Mucosa of rectum (tissue), 2 donors: ENCODE data around the gene TSR1.
A peak's percentile ranks its signal among the peaks of the same experiment; 100 is the strongest.
"Not testable (repeated sequence)": the region's sequence is repeated elsewhere in the genome, so short reads cannot be mapped to it uniquely, and the experiment has no call there.

ENCODE experiments used
- H3K27ac ChIP-seq, 2 donors: one replicate each; pipeline ENCODE4 v1.7.0; 2013; ENCODE audit warnings: inconsistent platforms in 2 of 2, low read depth in 2 of 2, low read length in 2 of 2
- H3K27me3 ChIP-seq, 2 donors: one replicate each; pipeline ENCODE4 v1.7.0; 2013; ENCODE audit warnings: low read length in 2 of 2; ENCODE audit not compliant: control insufficient read depth in 2 of 2, insufficient read depth in 2 of 2
- H3K36me3 ChIP-seq, 2 donors: one replicate each; pipeline ENCODE4 v1.7.0; 2013; ENCODE audit warnings: low read length in 2 of 2; ENCODE audit not compliant: control insufficient read depth in 2 of 2, insufficient read depth in 2 of 2
- H3K4me1 ChIP-seq, 2 donors: one replicate each; pipeline ENCODE4 v1.7.0; 2013; ENCODE audit warnings: low read length in 2 of 2, mild to moderate bottlenecking in 1 of 2; ENCODE audit not compliant: control insufficient read depth in 2 of 2, insufficient read depth in 2 of 2
- H3K4me3 ChIP-seq, 2 donors: one replicate each; pipeline ENCODE4 v1.7.0; 2013; ENCODE audit warnings: low read length in 2 of 2
- H3K9ac ChIP-seq, 2 donors: one replicate each; pipeline ENCODE4 v1.7.0; 2013; ENCODE audit warnings: low read length in 2 of 2, low read depth in 1 of 2, mild to moderate bottlenecking in 1 of 2
- H3K9me3 ChIP-seq, 2 donors: one replicate each; pipeline ENCODE4 v1.7.0; 2013; ENCODE audit warnings: low read length in 2 of 2; ENCODE audit not compliant: control insufficient read depth in 2 of 2
- donor health status: healthy.
- donor health status: Normal muscosa, but diverticular disease.

Gene TSR1

DNA sequence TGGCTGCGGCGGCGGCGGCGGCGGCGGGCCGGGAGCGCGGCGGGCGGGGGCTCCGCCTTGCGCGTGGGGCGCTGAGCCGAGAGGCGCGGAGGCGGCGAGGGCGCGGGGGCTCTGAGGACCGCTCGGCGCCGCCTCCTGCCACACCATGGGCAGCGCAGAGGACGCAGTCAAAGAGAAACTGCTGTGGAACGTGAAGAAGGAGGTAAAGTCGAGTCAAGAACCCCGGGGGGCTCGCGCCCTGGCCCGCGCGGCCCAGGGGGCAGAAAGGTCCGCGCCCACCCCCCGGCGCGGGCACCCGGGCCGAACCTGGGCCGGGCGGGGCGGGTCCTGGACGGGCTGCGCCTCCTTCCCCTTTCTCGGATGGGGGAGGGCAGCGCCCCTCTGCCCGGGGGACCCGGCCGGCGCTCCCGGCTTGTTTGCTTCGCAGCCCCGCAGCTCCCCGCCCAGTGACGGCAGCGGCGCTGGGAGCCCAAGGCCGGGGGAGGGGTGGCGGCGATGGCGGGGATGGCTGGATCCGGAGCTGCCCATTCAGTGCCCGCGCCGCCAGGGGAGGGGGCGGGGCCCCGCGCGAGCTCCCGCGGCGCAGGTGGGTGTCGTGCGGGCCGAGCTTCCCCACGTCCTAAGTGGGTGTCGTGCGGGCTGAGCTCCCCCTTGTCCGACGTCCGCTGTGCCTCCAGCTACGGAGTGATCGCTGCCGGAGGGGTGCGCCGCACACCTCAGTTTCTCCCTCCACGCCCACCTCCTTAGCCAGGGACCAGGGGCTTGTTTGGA lies 1.5 kb upstream of the TSR1 start:
- no peaks in the 10 kb centered on the region for H3K9me3 ChIP-seq
- H3K36me3 ChIP-seq, result peaks cover 17 to 28% of the 10 kb centered on the region in 2 donors
- H3K27me3 ChIP-seq, result no peaks in the 10 kb centered on the region
- H3K9ac ChIP-seq, result peak overlapping the region; percentile 58 to 60
- peaks cover 7 to 9% of the 10 kb centered on the region in 2 donors for H3K4me1 ChIP-seq
- H3K4me3 ChIP-seq, result peak overlapping the region; percentile 73 to 90
- H3K27ac ChIP-seq, result peak overlapping the region; percentile 72 to 87

DNA sequence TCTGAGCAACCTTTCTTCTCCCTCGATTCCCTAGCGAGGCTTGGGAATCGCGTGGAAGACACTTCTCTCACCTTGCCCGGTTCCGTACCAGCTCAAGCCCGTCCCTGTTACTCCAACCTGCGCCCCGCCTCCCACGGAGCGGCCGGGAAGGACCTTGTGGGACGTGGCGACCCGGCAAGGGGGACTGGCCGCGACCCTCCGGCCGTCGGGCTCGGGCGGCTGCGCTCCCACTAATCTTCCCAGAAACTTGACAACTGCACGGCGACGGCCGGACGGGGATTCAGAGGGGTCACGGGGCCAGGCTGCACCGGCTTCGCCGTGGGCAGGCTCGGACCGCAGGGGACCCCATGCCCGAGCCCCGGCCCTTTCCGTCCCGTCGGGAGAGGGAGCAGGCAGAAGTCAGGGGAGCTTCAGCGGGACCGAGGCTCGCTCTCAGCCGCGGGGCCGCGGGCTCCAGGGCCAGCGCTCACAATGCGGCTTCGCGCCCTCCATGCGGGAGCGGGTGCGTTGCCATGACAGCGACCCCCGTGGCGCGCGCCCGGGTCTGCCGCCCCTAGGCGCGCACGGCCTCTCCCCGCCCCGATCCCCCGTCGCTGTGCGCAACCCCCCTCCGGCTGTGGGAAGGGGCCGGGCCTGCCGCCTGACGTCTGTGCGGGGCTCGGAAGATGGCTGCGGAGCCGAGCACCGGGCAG lies 741 bp upstream of the TSR1 start, which contains the start of gene SGSM2:
TSS of gene SGSM2 (plus strand) at position 650 of the 692 bp plus-strand sequence. CDS start 188 bp downstream, outside the sequence.
- Histone ChIP-seq H3K36me3 (peaks cover 20 to 33% of the 10 kb centered on the region in 2 donors), H3K27me3 (no peaks in the 10 kb centered on the region), H3K9me3 (no peaks in the 10 kb centered on the region), H3K4me1 (peaks cover 7 to 9% of the 10 kb centered on the region in 2 donors), H3K4me3 (peak within 1 kb of the TSS; percentile 90 to 98), H3K27ac (peak within 1 kb of the TSS; percentile 72 to 87), H3K9ac (peak within 1 kb of the TSS; percentile 58 to 88)

DNA sequence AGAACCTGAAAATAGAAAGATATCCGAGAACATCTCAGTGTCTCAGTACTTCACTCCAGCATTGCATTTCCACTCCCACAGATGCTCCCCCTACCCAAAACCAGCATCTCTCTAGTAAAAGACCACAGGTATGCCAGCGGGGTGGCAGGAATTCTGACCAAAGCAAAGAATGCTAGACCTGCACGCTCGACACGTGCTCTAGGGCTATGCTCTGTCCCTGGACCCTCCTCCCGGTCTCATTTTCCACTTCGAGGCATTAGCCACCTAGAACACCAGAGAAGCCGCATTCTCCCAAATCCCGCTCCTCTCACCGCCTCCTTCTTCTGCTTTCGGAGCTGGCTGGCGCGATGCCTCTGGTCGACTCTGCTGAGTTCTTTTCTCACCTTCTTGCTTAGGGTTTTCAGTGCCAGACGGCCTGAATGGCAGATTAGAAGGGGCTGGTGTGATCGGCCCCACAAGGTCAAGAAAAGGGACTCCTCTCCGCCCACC lies 487 bp downstream of the TSR1 start:
- Histone ChIP-seq H3K4me3 (peak overlapping the region; percentile 90 to 98), H3K27ac (peak overlapping the region in 1 of 2 donors; percentile 87), H3K9me3 (no peaks in the 10 kb centered on the region), H3K27me3 (no peaks in the 10 kb centered on the region), H3K36me3 (peaks cover 32 to 43% of the 10 kb centered on the region in 2 donors), H3K4me1 (peaks cover 7 to 9% of the 10 kb centered on the region in 2 donors), H3K9ac (peak overlapping the region; percentile 73 to 88)

DNA sequence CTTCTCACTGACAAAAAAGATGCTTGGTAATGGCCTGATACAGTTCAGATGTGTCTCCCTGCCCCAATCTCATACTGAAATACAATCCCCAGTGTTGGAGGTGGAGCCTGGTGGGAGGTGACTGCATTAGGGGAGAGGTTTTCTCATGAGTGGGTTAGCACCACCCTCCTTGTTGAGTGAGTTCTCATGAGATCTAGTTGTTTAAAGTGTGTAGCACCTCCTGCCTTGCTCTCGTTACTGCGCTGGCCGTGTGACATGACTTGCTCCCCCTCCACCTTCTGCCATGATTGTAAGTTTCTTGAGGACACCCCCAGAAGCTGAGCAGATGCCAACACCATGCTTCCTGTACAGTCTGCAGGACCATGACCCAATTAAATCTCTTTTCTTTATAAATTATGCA lies 5.0 kb downstream of the TSR1 start:
- Histone ChIP-seq H3K4me1 (peaks cover 7 to 9% of the 10 kb centered on the region in 2 donors), H3K36me3 (peaks cover 58 to 61% of the 10 kb centered on the region in 2 donors), H3K27ac (no peak overlapping the region)

DNA sequence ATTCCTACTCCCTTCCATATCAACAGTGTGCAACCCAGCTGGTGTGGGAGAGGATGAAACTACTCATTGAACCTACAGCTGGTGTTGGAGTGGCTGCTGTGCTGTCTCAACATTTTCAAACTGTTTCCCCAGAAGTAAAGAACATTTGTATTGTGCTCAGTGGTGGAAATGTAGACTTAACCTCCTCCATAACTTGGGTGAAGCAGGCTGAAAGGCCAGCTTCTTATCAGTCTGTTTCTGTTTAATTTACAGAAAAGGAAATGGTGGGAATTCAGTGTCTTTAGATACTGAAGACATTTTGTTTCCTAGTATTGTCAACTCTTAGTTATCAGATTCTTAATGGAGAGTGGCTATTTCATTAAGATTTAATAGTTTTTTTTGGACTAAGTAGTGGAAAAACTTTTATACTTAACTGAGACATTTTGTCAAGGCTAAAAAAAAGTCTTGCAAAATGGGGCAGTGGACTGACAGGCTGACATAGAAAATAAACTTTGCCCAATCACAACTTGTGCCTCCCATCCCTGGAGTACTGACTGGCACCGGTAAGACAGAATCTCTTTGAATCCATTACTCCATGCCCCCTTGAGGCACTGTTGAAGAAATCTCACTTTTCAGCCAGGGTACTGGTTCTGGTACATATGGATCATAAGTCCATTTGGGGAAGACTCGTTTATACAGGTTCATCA lies 12.5 kb downstream of the TSR1 start:
- Histone ChIP-seq H3K27me3 (no peaks in the 10 kb centered on the region), H3K9ac (no peak overlapping the region), H3K9me3 (no peaks in the 10 kb centered on the region), H3K27ac (no peak overlapping the region), H3K4me3 (no peak overlapping the region), H3K36me3 (peaks cover 43 to 48% of the 10 kb centered on the region in 2 donors), H3K4me1 (no peaks in the 10 kb centered on the region)

More for the DNA sequence above, 5.0 kb downstream of the TSR1 start:
- Histone ChIP-seq H3K9ac (no peak overlapping the region), H3K4me3 (no peak overlapping the region), H3K27me3 (no peaks in the 10 kb centered on the region), H3K9me3 (no peaks in the 10 kb centered on the region)

DNA sequence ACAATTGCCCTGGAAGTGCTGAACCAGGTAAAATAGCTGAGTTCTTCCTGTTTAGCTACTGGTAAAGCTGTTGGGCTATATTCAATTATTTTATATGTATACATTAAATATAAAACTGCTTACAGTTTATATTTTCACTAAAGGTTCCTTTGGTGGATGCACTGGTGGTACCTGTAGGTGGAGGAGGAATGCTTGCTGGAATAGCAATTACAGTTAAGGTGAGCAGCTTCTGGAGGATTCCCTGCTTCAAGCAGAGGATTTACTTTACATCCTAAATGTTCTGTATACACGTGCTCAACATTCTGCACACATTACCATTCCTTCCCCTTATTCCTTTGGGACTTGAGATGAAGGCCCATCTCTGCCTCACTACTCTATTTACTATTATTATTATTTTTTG lies 14.9 kb downstream of the TSR1 start:
- Histone ChIP-seq H3K4me1 (no peaks in the 10 kb centered on the region), H3K27ac (no peak overlapping the region), H3K9ac (no peak overlapping the region), H3K36me3 (peaks cover 38 to 45% of the 10 kb centered on the region in 2 donors), H3K4me3 (no peak overlapping the region), H3K27me3 (no peaks in the 10 kb centered on the region), H3K9me3 (no peaks in the 10 kb centered on the region)

DNA sequence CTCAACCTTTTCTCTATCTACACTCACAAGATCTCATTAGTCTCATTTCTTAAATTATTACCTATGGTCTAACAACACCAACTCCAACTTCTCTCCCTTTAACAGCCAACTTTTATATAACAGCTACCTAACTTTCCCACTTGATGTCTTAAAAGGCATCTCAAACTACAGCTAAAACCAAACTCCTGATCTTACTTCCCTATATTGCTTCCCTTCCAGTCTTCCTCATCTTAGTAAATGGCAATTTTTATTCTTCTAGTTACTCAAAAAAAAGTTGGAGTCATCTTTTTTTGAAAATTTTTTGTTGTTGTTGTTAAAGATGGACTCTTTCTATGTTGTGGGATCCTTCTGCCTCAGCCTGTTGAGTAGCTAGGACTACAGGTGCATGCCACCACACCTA lies 17.2 kb downstream of the TSR1 start:
- Histone ChIP-seq H3K36me3 (peaks cover 22 to 27% of the 10 kb centered on the region in 2 donors), H3K4me1 (no peaks in the 10 kb centered on the region), H3K27me3 (no peaks in the 10 kb centered on the region), H3K9me3 (no peaks in the 10 kb centered on the region), H3K9ac (no peak overlapping the region), H3K4me3 (no peak overlapping the region), H3K27ac (no peak overlapping the region)

DNA sequence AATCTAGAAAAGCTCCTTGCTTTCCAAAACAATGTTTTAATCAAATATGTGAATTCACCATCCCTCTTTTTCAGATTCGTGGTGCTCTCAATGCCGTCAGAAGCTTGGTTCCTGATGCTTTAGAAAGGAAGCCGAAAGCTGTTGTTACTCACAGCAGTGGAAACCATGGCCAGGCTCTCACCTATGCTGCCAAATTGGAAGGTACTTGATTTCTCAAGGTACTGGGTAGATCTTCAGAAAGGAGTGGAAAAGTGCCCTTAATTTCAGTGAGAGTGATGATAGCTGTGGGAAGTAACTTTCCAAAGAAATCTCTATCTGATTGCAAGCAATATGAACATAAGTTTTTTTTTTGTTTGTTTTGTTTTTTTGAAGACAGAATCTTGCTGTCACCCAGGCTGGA lies 18.5 kb downstream of the TSR1 start:
- Histone ChIP-seq H3K36me3 (peaks cover 9 to 14% of the 10 kb centered on the region in 2 donors), H3K27me3 (no peaks in the 10 kb centered on the region), H3K9ac (no peak overlapping the region), H3K4me3 (no peak overlapping the region), H3K4me1 (no peaks in the 10 kb centered on the region), H3K9me3 (no peaks in the 10 kb centered on the region), H3K27ac (no peak overlapping the region)

DNA sequence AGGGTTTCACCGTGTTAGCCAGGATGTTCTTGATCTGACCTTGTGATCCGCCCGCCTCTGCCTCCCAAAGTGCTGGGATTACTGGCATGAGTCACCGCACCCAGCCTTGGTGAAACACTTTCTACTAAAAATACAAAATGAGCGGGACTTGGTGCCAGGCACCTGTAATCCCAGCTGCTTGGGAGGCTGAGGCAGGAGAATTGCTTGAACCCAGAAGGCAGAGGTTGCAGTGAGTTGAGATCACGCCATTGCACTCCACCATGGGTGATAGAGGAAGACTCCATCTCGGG lies 19.4 kb downstream of the TSR1 start:
- peaks cover 6 to 11% of the 10 kb centered on the region in 2 donors for H3K36me3 ChIP-seq
- not testable (repeated sequence) for H3K27ac ChIP-seq, H3K4me1 ChIP-seq, H3K27me3 ChIP-seq, H3K9me3 ChIP-seq, H3K4me3 ChIP-seq, H3K9ac ChIP-seq

DNA sequence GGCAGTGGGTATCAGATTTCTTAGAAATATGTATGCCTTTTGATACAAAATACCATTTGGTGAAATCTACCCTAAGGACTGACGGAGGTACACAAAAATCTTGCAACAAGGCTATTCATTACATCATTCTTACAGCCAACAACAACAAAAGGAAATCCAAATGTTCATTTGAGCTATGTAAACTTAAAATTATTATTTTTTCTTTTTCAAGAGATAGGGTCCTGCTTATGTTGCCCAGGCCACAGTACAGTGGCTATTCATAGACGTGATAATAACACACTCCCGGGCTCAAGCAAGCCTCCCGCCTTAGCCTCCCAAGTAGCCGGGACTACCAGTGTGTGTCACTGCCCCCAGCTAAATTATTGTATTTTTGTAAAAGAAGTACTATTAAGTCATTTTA lies 23.5 kb downstream of the TSR1 start:
- Histone ChIP-seq H3K27me3 (no peaks in the 10 kb centered on the region), H3K9me3 (no peaks in the 10 kb centered on the region), H3K4me3 (no peak overlapping the region), H3K27ac (no peak overlapping the region), H3K4me1 (no peaks in the 10 kb centered on the region), H3K9ac (no peak overlapping the region), H3K36me3 (no peaks in the 10 kb centered on the region)
